GM21825 (cell line): ENCODE results near the gene DYNLL1.
"Not testable (repeated sequence)": the region's sequence is repeated elsewhere in the genome, so short reads cannot be mapped to it uniquely, and the experiment has no call there.

Experiments used
- ATAC-seq: cut with Tn5 transposase; IDR thresholded peaks from one replicate; pipeline ENCODE4 v1.9.1; 2021; ENCODE audit warnings: mild to moderate bottlenecking, moderate library complexity; ENCODE audit not compliant: unreplicated experiment

The DYNLL1 gene

DNA sequence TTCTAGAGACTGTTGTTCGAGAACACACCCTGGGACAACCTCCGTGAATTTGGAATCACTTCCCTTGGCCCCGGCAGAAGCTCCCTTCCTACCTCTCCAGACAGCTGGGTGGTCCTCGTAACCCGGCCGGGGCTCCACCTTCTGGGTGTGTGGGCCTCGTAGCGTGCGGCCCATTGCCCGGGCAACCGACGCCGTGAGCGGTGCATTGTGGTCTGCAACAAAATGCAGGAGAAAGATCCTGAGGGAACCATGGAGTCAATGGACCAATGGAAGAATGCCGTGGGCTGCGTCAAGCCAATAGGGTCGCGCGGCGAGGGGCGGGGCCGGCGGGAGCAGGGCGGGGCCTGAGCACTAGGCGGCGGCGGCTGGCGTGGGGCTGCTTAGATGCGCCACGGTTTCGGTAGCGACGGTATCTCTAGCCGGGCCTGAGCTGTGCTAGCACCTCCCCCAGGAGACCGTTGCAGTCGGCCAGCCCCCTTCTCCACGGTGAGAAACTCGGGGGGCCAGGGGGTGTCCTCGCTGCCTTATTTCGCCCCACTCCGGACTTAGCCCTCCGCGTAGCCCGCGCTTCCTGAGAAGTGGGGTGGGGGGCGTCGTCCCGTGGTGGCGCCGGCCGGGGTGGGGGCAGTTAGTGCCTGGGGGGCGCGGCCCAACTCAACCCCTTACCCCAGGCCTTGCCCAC is at the start of gene DYNLL1:
DYNLL1 (plus strand) TSS at position 383 of the 682 bp plus-strand sequence. CDS start 309 bp downstream, outside the sequence.
- ATAC-seq, result peak; percentile 91

DNA sequence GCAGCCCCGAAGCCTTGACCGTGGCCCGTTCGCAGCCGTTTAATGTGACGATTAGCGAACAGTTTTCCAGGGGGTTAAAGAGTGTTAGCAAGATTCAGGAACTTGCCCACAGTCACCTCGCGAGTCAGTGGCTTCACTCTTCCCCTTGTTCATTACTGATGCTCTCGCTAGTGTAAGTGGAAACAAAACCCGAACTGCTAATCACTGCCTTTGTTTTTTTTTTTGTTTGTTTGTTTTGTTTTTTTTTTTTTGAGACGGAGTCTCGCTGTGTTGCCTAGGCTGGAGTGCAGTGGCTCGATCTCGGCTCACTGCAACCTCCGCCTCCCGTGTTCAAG is 49.1 kb upstream of the DYNLL1 start:
- not testable (repeated sequence) for ATAC-seq

DNA sequence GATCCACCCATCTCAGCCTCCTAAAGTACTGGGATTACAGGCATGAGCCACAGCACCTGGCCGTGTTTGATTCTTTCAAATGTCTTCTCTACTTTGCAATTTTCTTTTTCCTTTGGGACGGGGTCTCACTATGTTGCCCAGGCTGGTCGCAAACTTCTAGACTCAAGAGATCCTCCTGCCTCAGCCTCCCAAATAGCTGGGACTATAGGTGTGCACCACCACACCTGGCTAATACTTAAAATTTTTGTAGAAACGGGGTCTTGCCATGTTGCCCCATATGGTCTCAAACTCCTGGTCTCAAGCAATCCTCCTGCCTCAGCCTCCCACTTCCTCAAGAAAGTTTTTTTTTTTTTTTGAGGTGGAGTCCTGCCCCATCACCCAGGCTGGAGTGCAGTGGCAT is 47.9 kb upstream of the DYNLL1 start:
- no peak for ATAC-seq

DNA sequence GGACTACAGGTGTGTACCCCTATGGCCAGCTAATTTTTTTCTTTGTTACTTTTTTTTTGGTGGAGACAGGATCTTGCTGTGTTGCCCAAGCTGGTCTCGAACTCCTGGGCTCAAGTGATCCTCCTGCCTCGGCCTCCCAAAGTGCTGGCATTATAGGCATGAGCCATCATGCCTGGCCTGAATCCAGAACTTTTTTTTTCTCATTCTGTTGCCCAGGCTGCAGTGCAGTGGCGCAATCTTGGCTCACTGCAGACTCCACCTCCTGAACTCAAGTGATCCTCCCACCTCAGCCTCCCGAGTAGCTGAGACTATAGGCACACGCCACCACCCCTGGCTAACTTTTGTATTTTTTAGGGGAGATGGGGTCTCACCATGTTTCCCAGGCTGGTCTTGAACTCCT is 43.4 kb upstream of the DYNLL1 start:
- not testable (repeated sequence) for ATAC-seq

DNA sequence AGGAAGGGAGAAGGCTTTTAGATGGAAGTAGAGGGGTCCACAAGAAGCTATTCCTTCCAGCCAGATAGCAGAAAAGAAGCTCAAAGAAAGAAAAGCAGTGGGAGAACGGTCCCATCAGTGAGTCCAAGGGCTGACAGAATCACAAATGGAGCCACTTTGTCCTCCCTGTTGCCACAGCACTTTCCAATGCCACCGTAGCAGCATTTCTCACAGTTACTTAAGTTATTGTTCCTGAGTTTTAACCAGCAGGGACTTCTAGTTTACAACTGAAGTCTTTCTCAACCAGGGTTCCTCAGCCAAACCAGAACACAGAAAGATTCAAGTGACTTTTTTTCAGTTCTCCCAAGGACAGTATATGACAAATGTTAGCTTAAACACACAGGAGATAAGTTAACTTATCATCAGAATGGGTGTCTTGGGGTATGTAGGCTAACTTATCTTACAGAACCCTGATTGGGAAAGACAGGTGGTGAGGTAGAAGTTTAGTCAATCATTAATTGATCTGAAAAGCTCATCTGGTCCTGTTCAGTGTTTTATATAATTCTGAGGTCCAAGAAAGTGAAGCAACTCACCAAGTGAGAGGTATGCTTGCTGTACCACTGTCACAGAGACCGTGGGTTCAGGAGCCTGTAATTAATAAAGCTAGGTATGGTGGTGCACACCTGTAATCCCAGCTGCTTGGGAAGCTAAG is 42.7 kb upstream of the DYNLL1 start:
- no peak for ATAC-seq

DNA sequence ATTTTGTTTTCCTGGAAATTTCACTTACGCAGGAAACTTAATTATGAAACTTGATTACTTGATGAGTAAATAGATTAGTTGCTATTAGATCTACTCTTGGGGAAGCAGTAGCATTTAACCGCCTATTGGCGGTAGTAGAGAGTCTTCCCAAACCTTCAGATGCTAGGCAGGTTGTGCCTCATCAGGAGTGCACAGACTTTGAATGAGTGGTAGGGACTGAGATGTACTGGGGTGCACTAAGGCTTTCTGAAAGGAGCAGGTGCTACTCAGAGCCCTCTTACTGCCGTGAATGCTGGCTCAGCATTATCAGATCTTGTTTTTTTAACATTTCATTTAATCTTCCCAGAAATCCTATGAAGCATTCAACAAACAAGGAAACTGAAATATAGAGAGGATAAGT is 41.9 kb upstream of the DYNLL1 start:
- no peak for ATAC-seq

DNA sequence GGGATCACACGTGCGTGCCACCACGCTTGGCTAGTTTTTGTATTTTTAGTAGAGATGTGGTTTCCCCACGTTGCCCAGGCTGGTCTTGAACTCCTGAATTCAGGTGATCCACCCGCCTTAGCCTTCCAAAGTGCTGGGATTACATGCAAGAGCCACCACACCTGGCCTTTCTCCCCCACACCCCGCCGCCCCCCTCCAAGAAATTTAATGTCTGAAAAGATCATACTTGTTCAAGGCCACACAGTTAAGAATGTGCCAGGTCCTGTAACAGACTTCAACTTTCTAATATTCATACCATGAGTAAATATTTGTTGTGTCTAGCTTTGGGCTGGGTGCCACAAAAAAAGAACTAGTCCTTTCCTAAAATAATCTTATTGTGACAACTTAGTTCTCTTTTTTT is 40.6 kb upstream of the DYNLL1 start:
- no peak for ATAC-seq

DNA sequence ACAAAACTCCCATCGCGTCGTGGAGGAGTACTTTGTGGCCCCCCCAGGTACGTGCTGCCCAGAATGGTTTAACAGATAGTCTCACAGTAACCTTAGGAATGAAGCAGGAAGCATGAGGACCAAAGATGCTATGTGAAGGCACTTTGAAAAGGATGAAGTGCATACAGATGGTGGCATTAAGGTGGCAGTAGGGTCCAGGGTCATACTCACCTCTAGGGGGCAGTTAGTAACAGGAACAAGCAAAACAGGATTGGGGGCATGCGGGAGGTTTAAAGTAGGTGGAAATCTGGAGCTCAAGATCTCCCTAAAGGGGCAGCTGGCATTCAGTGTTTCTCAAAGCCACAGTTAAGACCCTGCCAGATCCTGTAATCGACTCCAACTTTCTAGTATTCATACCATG is 38.8 kb upstream of the DYNLL1 start:
- ATAC-seq, result no peak

DNA sequence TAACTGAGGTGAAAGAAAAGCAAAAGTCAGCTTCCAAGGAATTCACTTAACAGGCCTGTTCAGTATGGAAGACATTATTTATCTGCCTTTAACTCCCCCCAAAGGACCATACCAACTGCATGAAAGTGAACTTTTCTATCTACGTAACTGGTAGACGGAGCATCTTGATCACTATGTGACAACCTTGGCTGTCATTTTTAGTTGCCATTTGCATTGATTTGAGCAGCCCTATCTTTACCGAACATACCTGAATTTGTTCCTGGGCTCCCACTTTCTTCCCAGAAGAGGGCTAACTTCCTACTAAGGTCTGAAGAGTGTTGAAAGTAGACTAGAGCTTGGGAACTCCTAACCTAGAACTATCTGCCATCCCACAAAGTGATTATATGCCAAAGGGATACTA is 35.8 kb upstream of the DYNLL1 start:
- ATAC-seq, result no peak

DNA sequence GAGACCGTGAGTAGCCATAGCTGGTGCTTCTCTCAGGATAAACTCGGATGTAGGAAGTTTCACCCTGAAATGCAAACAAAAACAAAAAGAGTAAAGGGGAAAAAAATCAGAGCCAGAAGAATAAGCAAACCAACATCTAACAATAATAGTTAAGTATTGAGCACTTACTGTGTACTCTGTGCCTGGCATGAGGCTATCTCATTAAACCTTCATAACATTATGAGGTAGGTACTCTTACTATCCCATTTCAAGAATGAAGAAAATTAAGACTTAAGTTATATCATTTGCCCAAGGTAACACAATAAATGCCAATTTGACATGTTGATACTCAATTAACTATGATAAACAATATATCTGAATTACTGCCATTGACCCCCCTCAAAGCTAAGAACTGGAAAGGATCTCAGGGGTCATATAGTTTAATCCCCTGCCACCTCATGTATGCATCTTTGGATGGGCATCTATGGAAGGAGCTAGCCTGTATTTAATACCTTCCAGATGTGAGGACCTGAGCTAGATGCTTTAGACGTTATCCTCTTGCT is 33.7 kb upstream of the DYNLL1 start:
- ATAC-seq, result no peak

DNA sequence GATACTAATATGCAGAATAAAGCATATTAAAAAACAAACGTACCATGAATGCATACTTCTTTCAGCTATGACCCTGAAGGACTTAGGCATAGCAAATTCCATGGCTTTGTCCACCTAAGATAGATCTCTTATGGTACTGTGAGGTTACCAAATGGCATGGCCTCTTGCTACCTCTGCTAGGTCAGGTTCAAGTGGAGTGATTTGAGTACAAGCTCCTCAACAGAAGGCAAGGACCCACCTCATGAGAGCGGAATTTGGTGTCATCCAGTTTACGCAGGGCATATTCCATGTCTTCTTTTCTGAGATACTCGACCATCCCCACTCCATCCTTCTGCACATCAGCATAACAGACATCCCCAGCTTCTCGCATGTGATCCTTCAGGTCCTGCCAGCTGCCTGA is 32.2 kb upstream of the DYNLL1 start:
- no peak for ATAC-seq

DNA sequence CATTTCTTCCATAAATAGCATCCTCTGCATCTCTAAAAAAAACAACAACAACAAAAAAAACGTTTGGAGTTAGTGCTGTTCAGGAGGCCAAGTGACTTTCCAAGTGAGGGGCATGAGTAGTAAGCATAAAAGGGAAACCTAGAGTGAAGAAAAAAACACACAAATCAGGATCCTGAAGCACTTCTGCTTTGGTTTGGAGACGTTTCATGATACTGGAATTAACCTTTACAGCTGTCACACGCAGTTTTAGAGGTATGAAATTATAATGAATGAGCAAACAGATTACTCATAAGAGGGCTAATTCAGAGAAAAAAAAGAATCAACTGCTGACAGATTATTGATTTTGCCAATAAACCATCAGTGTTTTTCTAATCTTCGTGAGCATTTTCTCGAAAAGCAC is 30.2 kb upstream of the DYNLL1 start:
- ATAC-seq, result no peak

DNA sequence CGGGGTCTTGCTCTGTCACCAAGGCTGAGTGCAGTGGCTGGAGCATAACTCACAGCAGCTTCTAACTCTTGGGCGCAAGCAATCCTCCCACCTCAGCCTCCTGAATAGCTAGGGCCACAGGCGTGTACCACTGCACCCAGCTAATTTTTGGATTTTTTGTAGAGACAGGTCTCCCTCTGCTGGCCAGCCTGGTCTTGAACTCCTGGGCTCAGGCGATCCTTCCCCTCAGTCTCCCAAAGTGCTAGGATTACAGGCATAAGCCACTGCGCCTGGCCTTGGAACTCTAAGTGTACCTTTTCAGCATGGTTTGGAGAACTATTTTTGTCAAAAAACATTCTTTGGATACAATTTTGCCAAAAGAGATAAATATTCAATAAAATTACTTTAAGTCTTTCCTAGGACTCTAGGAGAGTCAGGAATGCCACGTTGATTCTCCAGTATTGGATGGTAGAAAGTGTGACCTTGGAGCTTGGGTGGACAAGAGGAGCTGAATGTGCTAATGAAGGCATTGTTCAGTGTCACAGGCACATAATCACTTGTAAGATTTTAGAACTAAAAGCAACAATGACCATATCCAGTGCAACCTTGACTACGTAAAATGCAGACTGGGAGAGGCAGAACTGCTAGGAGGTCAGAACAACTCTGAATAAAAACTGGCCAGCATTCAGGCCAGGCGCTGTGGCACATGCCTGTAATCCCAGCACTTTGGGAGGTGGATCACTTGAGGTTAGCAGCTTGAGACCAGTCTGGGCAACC is 29.2 kb upstream of the DYNLL1 start:
- no peak for ATAC-seq

DNA sequence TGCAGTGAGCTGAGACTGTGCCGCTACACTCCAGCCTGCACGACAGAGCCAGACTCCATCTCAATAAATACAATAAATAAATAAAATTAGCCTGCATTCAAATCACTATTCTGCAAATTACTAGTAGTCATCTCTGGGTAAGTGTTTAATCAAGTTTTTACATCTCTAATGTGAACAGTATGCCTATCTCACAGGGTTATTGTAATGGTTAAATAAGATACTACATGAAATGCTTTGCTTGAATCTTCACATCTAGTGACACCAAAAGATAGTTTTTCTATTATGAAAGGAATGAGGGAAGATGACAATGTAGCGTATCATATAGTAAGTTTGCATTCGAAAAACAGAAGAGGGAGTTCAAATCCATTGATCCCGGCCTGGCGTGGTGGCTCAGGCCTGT is 28.5 kb upstream of the DYNLL1 start:
- ATAC-seq, result no peak

DNA sequence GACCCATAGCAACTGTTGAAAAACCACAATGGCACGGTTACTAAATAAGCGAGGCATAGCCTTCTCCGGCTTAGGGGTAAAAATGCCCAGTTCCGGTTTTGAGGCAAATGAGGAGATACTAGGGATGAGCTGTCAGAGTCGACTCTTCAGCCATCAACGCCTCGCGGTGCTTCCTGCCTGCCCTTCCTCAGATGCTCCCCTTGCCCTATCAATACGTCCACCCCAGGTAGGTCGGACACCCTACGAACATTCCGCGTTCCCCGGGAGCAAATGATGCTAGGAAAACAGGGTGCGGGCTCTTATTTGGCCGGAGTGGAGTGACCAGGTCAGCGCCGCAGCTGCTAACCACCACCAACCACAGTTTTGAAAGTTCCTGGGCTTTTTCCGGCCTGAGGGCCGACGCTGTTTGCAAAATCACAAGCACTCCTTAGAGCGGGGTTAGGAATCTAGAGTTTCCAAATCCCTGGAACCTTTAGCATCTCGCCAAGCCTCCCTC is 27.5 kb upstream of the DYNLL1 start:
- no peak for ATAC-seq

DNA sequence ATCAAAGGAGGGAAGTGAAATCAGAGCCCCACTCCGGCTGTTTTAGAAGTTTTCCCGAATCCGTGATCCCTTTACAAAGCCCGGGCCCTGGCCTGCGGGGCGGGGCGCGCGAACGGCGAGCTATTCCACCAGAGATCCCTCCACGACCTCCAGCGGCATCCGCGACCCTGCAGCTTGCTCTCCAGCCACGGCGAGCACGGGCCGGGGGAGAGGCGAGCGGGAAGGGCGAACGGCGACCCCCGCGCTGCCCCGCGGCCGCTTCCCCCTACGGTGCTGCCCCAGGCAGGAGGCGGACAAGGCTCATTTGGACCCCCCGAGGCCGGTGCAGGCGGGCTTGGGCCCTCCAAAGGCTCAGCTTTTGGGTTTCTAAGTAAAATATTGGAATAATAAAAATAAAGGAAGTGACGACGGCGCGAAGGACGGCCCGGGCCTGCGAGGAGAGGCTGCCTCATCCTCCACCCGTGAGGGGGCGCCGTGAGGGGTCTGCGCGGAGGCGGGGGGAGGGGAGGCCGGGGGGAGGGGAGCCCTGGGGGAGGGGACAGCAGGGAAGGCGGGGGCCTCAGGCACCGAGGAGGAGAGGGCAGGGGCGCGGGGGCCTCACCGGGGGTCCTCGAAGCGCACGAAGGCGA is 27.0 kb upstream of the DYNLL1 start:
- peak; percentile 16 for ATAC-seq

DNA sequence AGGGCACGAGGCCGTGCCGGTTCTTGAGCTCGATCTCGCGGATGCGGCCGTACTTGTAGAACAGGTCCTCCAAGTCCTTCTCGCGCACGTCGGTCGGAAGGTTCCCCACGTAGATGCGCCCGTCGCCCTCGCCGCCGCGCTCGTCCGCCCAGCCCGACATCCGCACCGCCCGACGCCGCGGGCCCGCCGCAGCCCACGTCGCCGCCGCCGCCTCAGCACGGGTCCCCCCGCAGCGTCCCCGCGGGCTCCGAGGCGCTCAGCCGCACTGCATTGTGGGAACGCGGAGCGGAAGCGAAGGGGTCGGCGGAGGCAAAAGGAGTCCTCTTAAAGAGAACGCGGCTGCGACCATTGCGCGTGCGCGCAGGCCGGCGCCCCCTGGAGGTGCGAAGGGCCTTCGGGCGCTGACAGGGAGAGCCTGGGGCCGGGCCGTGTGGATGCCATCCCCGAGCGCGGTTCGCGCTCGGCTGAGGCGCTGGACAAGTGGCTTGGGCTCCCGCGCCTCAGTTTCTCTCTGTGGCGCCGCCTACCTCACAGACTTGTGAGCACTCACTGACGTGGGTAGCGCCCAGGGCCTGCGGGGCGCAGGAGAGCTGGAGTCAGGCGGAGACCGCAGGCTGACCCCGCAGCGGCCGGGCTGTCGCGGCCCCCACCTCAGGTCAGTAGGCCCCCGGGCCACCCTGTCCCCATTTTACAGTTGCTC is 26.3 kb upstream of the DYNLL1 start, which contains the start of gene SRSF9:
SRSF9 (minus strand) TSS at position 299 of the 700 bp plus-strand sequence; CDS start at position 160, 139 bp downstream.
- ATAC-seq, result peak; percentile 86

DNA sequence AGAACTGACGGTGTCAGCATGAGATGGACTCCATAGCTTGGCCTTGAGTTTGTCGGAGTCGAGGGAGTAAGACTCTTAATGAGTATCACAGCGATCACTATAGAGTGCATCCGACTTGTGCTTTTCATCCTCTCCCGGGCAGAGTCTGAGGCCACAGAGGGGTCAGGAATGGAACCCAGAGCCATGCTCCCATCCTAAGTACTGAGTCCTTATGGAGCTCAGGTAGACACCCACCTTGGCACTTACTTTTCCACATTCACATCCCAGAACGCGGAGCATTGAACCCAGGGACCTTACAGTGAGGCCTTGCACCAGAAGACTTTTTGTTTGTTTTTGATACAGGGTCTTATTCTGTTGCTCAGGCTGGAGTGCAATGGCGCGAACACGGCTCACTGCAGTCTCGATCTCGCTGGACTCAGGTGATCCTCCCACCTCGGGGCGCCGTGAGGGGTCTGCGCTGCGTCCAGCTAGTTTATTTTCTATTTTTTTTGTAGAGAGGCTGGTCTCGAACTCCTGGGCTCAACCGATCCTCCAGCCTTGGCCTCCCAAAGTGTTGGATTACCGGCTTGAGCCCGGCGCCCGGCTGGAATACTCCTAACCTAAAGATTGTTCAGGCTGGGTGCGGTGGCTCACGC is 25.6 kb upstream of the DYNLL1 start:
- no peak for ATAC-seq

DNA sequence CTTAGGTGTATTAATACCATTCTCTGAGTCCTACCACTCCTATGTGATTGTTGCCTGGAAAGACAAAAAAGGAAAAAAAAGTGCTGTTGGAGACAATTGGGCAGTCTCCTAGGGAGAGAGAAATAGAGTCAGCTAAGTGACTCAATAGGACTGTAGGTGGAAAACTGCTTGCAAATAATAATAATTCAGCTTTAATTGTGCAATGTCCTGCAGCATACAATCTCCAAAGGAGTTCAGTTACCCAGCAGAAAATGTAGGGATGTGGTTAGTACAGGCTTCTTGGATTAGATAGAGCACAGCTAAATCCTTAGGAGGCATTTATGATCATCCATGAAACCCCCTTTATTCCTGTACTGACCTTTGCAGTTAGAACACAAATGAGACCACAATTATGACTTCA is 23.4 kb upstream of the DYNLL1 start:
- no peak for ATAC-seq
